IMR-90 (cell line): ENCODE measurements around the gene RAB39B. TPM values are rescaled to one million over a fixed set of nuclear protein-coding genes. Genes with fewer than 3 reads are reported as not detected.
A peak's percentile ranks its signal among the peaks of the same experiment; 100 is the strongest.

Source experiments
- ATAC-seq: fragments of 200-7000 bp; cut with Tn5 transposase; 2 replicates; pipeline ENCODE4 v1.9.1; 2020; ENCODE audit warnings: low read depth, mild to moderate bottlenecking, moderate library complexity
- BruUV-seq: library from RNA; stranded (reverse); fragments of 400-500 nt; replicated peaks from 2 replicates; lab custom pipeline; 2021; lab: Mats Ljungman, UMichigan
- CTCF ChIA-PET: fragments of 300-600 bp; formaldehyde crosslinking; extraction: SDS; loops from one replicate; lab custom pipeline; 2021; ENCODE audit warnings: antibody characterized with exemption; lab: Yijun Ruan, JAX
- POLR2A ChIA-PET: fragments of 300-600 bp; sonication (Branson Sonifier 250); formaldehyde crosslinking; loops from one replicate; lab custom pipeline; 2022; ENCODE audit warnings: antibody characterized with exemption; ENCODE audit not compliant: unreplicated experiment; lab: Charles Lee
- DNase-seq: peaks from one replicate; pipeline ENCODE4 v3.0.0; 2013
- H2AFZ ChIP-seq: replicated peaks from 2 replicates; pipeline ENCODE3; 2013; ENCODE audit warnings: low read length, mild to moderate bottlenecking; ENCODE audit not compliant: poor library complexity
- H2AK5ac ChIP-seq: 2 replicates; pipeline ENCODE4 v1.6.1; 2013; ENCODE audit warnings: low read depth, low read length, inconsistent platforms
- H2AK9ac ChIP-seq: replicated peaks from 2 replicates; pipeline ENCODE3; 2013; ENCODE audit warnings: mild to moderate bottlenecking, low read depth, low read length, moderate library complexity; ENCODE audit not compliant: poor library complexity
- H2BK120ac ChIP-seq: 2 replicates; pipeline ENCODE4 v1.6.1; 2013; ENCODE audit warnings: low read depth, low read length, inconsistent platforms
- H2BK15ac ChIP-seq: 3 replicates; pipeline ENCODE4 v1.6.1; 2013; ENCODE audit warnings: low read depth, low read length, inconsistent platforms
- H2BK20ac ChIP-seq: 2 replicates; pipeline ENCODE4 v1.6.1; 2013; ENCODE audit warnings: low read depth, mild to moderate bottlenecking, inconsistent platforms, low read length, moderate library complexity
- H2BK5ac ChIP-seq: 2 replicates; pipeline ENCODE4 v1.6.1; 2013; ENCODE audit warnings: mild to moderate bottlenecking, low read depth, low read length, inconsistent platforms; ENCODE audit not compliant: poor library complexity, severe bottlenecking
- H3K14ac ChIP-seq: replicated peaks from 2 replicates; pipeline ENCODE4 v1.6.1; 2013; ENCODE audit warnings: low read depth, low read length, inconsistent platforms
- H3K18ac ChIP-seq: 2 replicates; pipeline ENCODE4 v1.6.1; 2013; ENCODE audit warnings: low read depth, low read length, control low read depth
- H3K23ac ChIP-seq: 2 replicates; pipeline ENCODE4 v1.6.1; 2013; ENCODE audit warnings: low read depth, low read length, inconsistent platforms
- H3K27ac ChIP-seq: 2 replicates; pipeline ENCODE4 v1.5.1; 2013; ENCODE audit warnings: mild to moderate bottlenecking, control low read depth, low read length; ENCODE audit not compliant: insufficient read depth
- H3K27me3 ChIP-seq: 2 replicates; pipeline ENCODE4 v1.6.1; 2013; ENCODE audit warnings: low read length; ENCODE audit not compliant: control insufficient read depth, insufficient read depth
- H3K36me3 ChIP-seq: 2 replicates; pipeline ENCODE4 v1.6.1; 2013; ENCODE audit warnings: low read length, mixed read lengths; ENCODE audit not compliant: control insufficient read depth, insufficient read depth
- H3K4ac ChIP-seq: 2 replicates; pipeline ENCODE4 v1.6.1; 2013; ENCODE audit warnings: low read depth, low read length, inconsistent platforms
- H3K4me1 ChIP-seq: 2 replicates; pipeline ENCODE4 v1.6.1; 2013; ENCODE audit warnings: low read length, mixed read lengths; ENCODE audit not compliant: control insufficient read depth, insufficient read depth
- H3K4me2 ChIP-seq: 2 replicates; pipeline ENCODE4 v1.6.1; 2013; ENCODE audit warnings: low read depth, mild to moderate bottlenecking, control low read depth, low read length, moderate library complexity
- H3K4me3 ChIP-seq: 2 replicates; pipeline ENCODE4 v1.5.1; 2013; ENCODE audit warnings: low read depth, mild to moderate bottlenecking, control low read depth, low read length, moderate library complexity; ENCODE audit not compliant: insufficient read depth
- H3K56ac ChIP-seq: 2 replicates; pipeline ENCODE4 v1.6.1; 2013; ENCODE audit warnings: low read length, inconsistent platforms; ENCODE audit not compliant: insufficient read depth; ENCODE audit errors: extremely low read depth
- H3K79me1 ChIP-seq, 2 experiments: 2 replicates each; pipeline ENCODE4 v1.6.1; 2013; ENCODE audit warnings: low read length in 2 of 2, inconsistent platforms in 1 of 2, low read depth in 1 of 2
- H3K9ac ChIP-seq: 2 replicates; pipeline ENCODE4 v1.6.1; 2013; ENCODE audit warnings: low read depth, low read length, control low read depth
- H3K9me1 ChIP-seq: 2 replicates; pipeline ENCODE4 v1.6.1; 2013; ENCODE audit warnings: low read length, inconsistent platforms; ENCODE audit not compliant: insufficient read depth
- H3K9me3 ChIP-seq: 2 replicates; pipeline ENCODE4 v1.6.1; 2013; ENCODE audit warnings: low read length; ENCODE audit not compliant: control insufficient read depth, insufficient read depth
- H4K20me1 ChIP-seq: 2 replicates; pipeline ENCODE4 v1.6.1; 2013; ENCODE audit warnings: low read length, inconsistent platforms; ENCODE audit not compliant: insufficient read depth
- H4K5ac ChIP-seq: 2 replicates; pipeline ENCODE4 v1.6.1; 2013; ENCODE audit warnings: mild to moderate bottlenecking, low read depth, low read length, control low read depth
- H4K8ac ChIP-seq, 2 experiments: 2 replicates each; pipeline ENCODE4 v1.6.1; 2013; ENCODE audit warnings: low read depth in 2 of 2, low read length in 2 of 2, control low read depth in 1 of 2, inconsistent platforms in 1 of 2
- H4K91ac ChIP-seq: 2 replicates; pipeline ENCODE4 v1.6.1; 2013; ENCODE audit warnings: low read depth, low read length, inconsistent platforms; ENCODE audit not compliant: insufficient read depth
- MAFK ChIP-seq: IDR thresholded peaks from 2 replicates; pipeline ENCODE4 v1.6.1; 2012; ENCODE audit warnings: low read depth, low read length, improper control_type of control experiment
- WGBS, 2 experiments: methylation state at CpG; one replicate each; pipeline versions ENCODE4 v1.1.5 to v1.1.7; 2013; ENCODE audit warnings: missing lambda C conversion rate in 2 of 2; ENCODE audit not compliant: insufficient read length in 1 of 2; ENCODE audit errors: extremely low coverage in 2 of 2; 5-methylcytosine and 5-hydroxymethylcytosine counted together
- dilution Hi-C: fragments of 300-500 bp; cut with HindIII; formaldehyde crosslinking; loops from one replicate; pipeline ENCODE4 v1.14.3; 2018; ENCODE audit warnings: low sequenced_read_pairs; ENCODE audit not compliant: unreplicated experiment
- in situ Hi-C: fragments of 300-500 bp; cut with MboI; formaldehyde crosslinking; loops from 3 replicates; pipeline ENCODE4 v1.14.3; 2019; ENCODE audit warnings: low sequenced_read_pairs, inconsistent platforms, mixed read lengths
- intact Hi-C: fragments of 100-400 bp; cut with micrococcal nuclease; formaldehyde crosslinking; loops from 2 replicates; pipeline ENCODE4 v1.10.0; 2022
- polyA plus RNA-seq, 3 experiments: library from polyadenylated mRNA; depleted of rRNA; stranded (reverse); fragments of >200 nt; gene quantifications; 2 replicates each; pipeline ENCODE4 v1.2.3, GENCODE V29; 2012; ENCODE audit warnings: low replicate concordance in 1 of 3
- total RNA-seq: library from RNA; depleted of rRNA; stranded (reverse); fragments of >200 nt; gene quantifications from 2 replicates; pipeline ENCODE4 v1.2.3, GENCODE V29; 2012

Gene RAB39B
- total and polyA plus RNA-seq, 2 of the 4 experiments (the other 2 are of a cell fraction) = 0.29 to 0.54 TPM

DNA sequence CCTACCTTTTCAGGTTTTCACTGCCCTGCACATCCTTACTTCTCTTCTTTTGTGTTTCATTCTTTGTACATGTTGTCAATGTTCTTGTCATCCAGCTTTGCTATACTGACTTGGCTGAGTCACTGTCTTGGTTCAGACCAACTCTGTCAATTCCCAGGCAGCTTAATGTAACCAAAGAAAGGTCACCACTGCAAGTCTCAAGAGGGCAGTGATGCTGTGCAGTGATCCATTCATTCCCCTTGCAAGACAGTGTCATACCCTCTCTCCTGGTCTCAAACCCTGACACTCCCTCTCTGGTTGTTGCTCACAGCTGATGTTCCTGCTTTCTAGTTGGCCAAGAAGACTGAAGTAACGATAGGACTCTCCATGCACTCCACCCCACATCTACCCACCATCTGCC, 17.5 kb downstream of the RAB39B start:
- in situ Hi-C loops = no loop called here
- Histone ChIP-seq H4K20me1 (no peaks in the 10 kb centered on the region), H2BK120ac (no peak overlapping the region), H3K36me3 (no peaks in the 10 kb centered on the region), H4K8ac (no peak overlapping the region), H3K9ac (no peak overlapping the region), H4K5ac (no peak overlapping the region), H3K9me3 (no peaks in the 10 kb centered on the region), H3K27me3 (no peaks in the 10 kb centered on the region), H2AK9ac (no peak overlapping the region), H3K4ac (no peak overlapping the region), H4K91ac (no peak overlapping the region), H3K23ac (no peak overlapping the region), H3K4me1 (no peaks in the 10 kb centered on the region), H3K79me1 (no peaks in the 10 kb centered on the region), H2BK5ac (no peak overlapping the region), H3K9me1 (no peaks in the 10 kb centered on the region), H2AK5ac (no peak overlapping the region), H3K4me3 (no peak overlapping the region), H2AFZ (no peak overlapping the region), H3K56ac (no peak overlapping the region), H3K27ac (no peak overlapping the region), H3K4me2 (no peak overlapping the region), H2BK20ac (no peak overlapping the region), H3K18ac (no peak overlapping the region), H2BK15ac (no peak overlapping the region), H3K14ac (no peak overlapping the region)
- CTCF ChIA-PET = no interaction called here
- ATAC-seq (no peak), DNase-seq (peak; percentile 4)
- WGBS, 2 experiments = no CpG with 5 or more reads among the region's 1 CpG
- dilution Hi-C loops = no loop called here
- BruUV-seq = no TSS peak
- POLR2A ChIA-PET = no interaction called here
- intact Hi-C loops = no loop called here
- TF ChIP-seq MAFK = no peak
